Neural cell (in vitro differentiated cells): Measurements from ENCODE around the gene IL4I1. TPM values are rescaled to one million over a fixed set of nuclear protein-coding genes. Genes with fewer than 3 reads are reported as not detected.

Experiments used
- H2AFZ ChIP-seq: fragments of 200-600, 300-800 bp; sonication (generic), shearing (Covaris generic); 2 replicates; pipeline ENCODE4 v1.6.0; 2014; ENCODE audit warnings: low read depth, mild to moderate bottlenecking, antibody characterized with exemption, low read length, moderate library complexity
- H3F3A ChIP-seq: fragments of 200-600 bp; shearing (Covaris generic); 2 replicates; pipeline ENCODE4 v1.6.1; 2016; ENCODE audit warnings: mild to moderate bottlenecking, moderate library complexity, mixed read lengths, antibody characterized with exemption, low read length; ENCODE audit not compliant: insufficient read depth, poor library complexity, severe bottlenecking
- H3K27ac ChIP-seq: fragments of 200-600, 300-800 bp; sonication (generic), shearing (Covaris generic); 2 replicates; pipeline ENCODE4 v1.5.1; 2014; ENCODE audit warnings: mild to moderate bottlenecking, low read length, moderate library complexity
- H3K27me3 ChIP-seq: fragments of 300-800, 200-600 bp; sonication (generic), shearing (Covaris generic); 2 replicates; pipeline ENCODE4 v1.6.0; 2014; ENCODE audit warnings: mild to moderate bottlenecking, low read depth, low read length, moderate library complexity; ENCODE audit not compliant: insufficient read depth
- H3K36me3 ChIP-seq: fragments of 300-800, 200-600 bp; sonication (generic), shearing (Covaris generic); 2 replicates; pipeline ENCODE4 v1.5.1; 2014; ENCODE audit warnings: mild to moderate bottlenecking, antibody characterized with exemption, low read length, moderate library complexity; ENCODE audit not compliant: insufficient read depth
- H3K4me2 ChIP-seq: fragments of 300-800, 200-600 bp; sonication (generic), shearing (Covaris generic); 2 replicates; pipeline ENCODE4 v1.6.0; 2014; ENCODE audit warnings: mild to moderate bottlenecking, low read length
- H3K4me3 ChIP-seq: fragments of 300-800, 200-600 bp; sonication (generic), shearing (Covaris generic); 2 replicates; pipeline ENCODE4 v1.5.1; 2014; ENCODE audit warnings: mild to moderate bottlenecking, low read length, moderate library complexity
- H3K79me2 ChIP-seq: fragments of 200-600 bp; shearing (Covaris generic); replicated peaks from 2 replicates; pipeline ENCODE4 v1.6.0; 2014; ENCODE audit warnings: mild to moderate bottlenecking, low read length, moderate library complexity; ENCODE audit not compliant: insufficient read depth
- H3K9ac ChIP-seq: fragments of 300-800, 200-600 bp; sonication (generic), shearing (Covaris generic); 2 replicates; pipeline ENCODE4 v1.6.1; 2016; ENCODE audit warnings: mild to moderate bottlenecking, low read length, mixed read lengths
- H3K9me2 ChIP-seq: fragments of 200-600 bp; shearing (Covaris generic); 2 replicates; pipeline ENCODE4 v1.6.1; 2016; ENCODE audit warnings: mild to moderate bottlenecking, low read length, mixed read lengths; ENCODE audit not compliant: insufficient read depth
- H3K9me3 ChIP-seq: fragments of 200-600, 300-800 bp; sonication (generic), shearing (Covaris generic); 2 replicates; pipeline ENCODE4 v1.6.1; 2016; ENCODE audit warnings: mild to moderate bottlenecking, mixed run types, low read length, moderate library complexity, mixed read lengths
- H4K20me1 ChIP-seq: fragments of 200-600 bp; shearing (Covaris generic); 2 replicates; pipeline ENCODE4 v1.6.1; 2016; ENCODE audit warnings: mild to moderate bottlenecking, mixed run types; ENCODE audit not compliant: insufficient read depth
- CTCF ChIP-seq: fragments of 450-650 bp; IDR thresholded peaks from 2 replicates; pipeline ENCODE4 v1.5.1; 2014; ENCODE audit warnings: antibody characterized with exemption, mild to moderate bottlenecking, moderate library complexity; ENCODE audit not compliant: poor library complexity, severe bottlenecking
- EP300 ChIP-seq: fragments of 450-650 bp; conservative IDR thresholded peaks from 2 replicates; pipeline ENCODE4 v1.6.1; 2014; ENCODE audit warnings: antibody characterized with exemption, mild to moderate bottlenecking, moderate library complexity; ENCODE audit not compliant: poor library complexity, severe bottlenecking
- EZH2 ChIP-seq: fragments of 200-600, 300-800 bp; shearing (Covaris generic), sonication (generic); IDR thresholded peaks from 2 replicates; pipeline ENCODE4 v1.6.1; 2014; ENCODE audit warnings: antibody characterized with exemption, low read length, borderline replicate concordance, mild to moderate bottlenecking; ENCODE audit not compliant: insufficient read depth, poor library complexity, severe bottlenecking
- MXI1 ChIP-seq: fragments of 450-650 bp; conservative IDR thresholded peaks from 2 replicates; pipeline ENCODE4 v1.6.1; 2014; ENCODE audit warnings: antibody characterized with exemption, mild to moderate bottlenecking; ENCODE audit not compliant: poor library complexity, severe bottlenecking
- POLR2AphosphoS5 ChIP-seq: IDR thresholded peaks from 2 replicates; pipeline ENCODE4 v1.6.1; 2012
- RAD21 ChIP-seq: fragments of 450-650 bp; conservative IDR thresholded peaks from 2 replicates; pipeline ENCODE4 v1.6.1; 2014; ENCODE audit warnings: antibody characterized with exemption, mild to moderate bottlenecking, moderate library complexity
- SMC3 ChIP-seq: fragments of 450-650 bp; conservative IDR thresholded peaks from 2 replicates; pipeline ENCODE4 v1.6.1; 2014; ENCODE audit warnings: antibody characterized with exemption, mild to moderate bottlenecking, moderate library complexity; ENCODE audit not compliant: poor library complexity
- TAF1 ChIP-seq: IDR thresholded peaks from 2 replicates; pipeline ENCODE4 v1.6.1; 2012; ENCODE audit warnings: low read depth
- polyA plus RNA-seq: library from polyadenylated mRNA; depleted of rRNA; stranded (reverse); fragments of >200 nt; gene quantifications from 2 replicates; pipeline ENCODE4 v1.2.3, GENCODE V29; 2014
- TF ChIP-seq, protein P1 (sequence below): IDR thresholded peaks from 2 replicates; pipeline ENCODE4 v1.6.1; 2012; ENCODE audit warnings: borderline replicate concordance

Gene IL4I1
- polyA plus RNA-seq, 1 donor from 2014 or later = not detected

- TF ChIP-seq POLR2AphosphoS5 = no peak
- no peak for TF ChIP-seq SMC3
- no peak for TF ChIP-seq MXI1
Measured at GRCh38 chr19:49918089-49918488, 21.4 kb upstream of the IL4I1 start (continued).

DNA sequence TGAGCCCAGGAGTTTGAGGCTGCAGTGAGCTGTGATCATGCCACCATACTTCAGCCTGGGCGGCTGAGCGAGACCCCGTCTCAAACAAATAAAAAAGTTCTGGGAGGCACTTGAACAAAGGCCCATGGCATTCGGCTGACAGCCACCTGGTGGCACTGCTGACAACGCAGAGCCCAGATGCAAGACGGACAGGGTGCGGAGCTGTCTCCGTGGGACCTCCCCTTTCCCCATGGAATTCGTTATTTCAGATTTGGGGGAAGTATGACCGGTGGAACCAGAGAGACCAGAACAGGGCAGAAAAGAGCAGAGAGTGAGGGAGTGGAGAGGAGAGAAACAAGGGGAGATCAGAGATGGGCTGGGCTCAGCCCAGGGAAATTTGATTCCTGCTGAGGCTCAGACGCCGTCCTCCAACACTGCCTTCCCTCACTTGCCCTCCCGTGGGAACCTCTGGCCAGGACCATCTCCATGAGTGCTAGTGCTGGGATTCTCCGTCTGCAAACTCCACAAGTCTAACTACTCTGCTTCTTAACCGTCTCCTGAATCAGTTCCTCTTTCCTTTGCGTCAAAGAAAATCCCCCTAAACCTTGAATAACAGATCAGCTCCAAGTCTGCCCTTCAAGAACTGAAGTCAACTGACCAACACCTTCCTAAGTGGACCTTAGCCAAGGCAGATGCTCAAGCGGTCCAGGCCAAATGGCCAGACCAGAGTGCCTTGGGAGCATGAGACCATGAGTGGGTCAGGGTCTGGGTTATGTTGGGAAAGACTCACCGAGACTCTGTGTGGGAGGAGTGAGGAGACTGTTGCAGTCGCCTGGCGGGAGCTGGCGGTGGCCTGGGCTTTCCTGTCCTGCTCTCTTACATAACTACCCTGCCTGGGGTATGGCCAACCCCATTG, 20.4 kb upstream of the IL4I1 start:
- H4K20me1 ChIP-seq = no peaks in the 10 kb centered on the region
- no peaks in the 10 kb centered on the region for H3K27me3 ChIP-seq
- H2AFZ ChIP-seq = no peak overlapping the region
- H3K36me3 ChIP-seq = no peaks in the 10 kb centered on the region
- no peak overlapping the region for H3K4me2 ChIP-seq
- no peak overlapping the region for H3K27ac ChIP-seq
- H3K9me3 ChIP-seq = no peaks in the 10 kb centered on the region
- no peaks in the 10 kb centered on the region for H3K9me2 ChIP-seq
- no peak overlapping the region for H3K9ac ChIP-seq
- peaks cover 20% of the 10 kb centered on the region for H3K79me2 ChIP-seq
- no peak overlapping the region for H3K4me3 ChIP-seq
- no peak for TF ChIP-seq MXI1
- no peak for TF ChIP-seq EP300
- no peak for TF ChIP-seq EZH2
- no peak for TF ChIP-seq POLR2AphosphoS5
- TF ChIP-seq CTCF = no peak
- no peak for TF ChIP-seq SMC3
- no peak for TF ChIP-seq TAF1
- H3F3A ChIP-seq = no peaks in the 10 kb centered on the region

DNA sequence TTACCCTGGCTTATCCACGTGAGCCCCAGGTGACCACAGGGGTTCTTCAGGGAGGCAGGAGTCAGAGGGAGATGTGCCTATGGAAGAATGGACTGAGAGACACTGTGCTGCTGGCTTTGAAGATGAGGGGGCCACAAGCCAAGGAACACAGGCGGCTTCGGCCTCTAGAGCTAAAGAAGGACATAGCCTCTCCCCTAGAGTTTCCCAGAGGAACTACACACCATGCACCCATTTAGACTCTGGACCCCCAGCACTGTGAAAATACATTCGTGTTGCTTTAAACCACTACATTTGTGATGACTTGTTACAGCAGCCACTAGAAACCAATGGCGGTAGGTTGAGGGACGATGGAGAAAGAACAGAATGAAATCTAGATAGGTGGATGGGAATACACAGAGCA, 18.6 kb upstream of the IL4I1 start:
- Histone ChIP-seq H3K4me3 (no peak overlapping the region), H3K36me3 (no peaks in the 10 kb centered on the region), H3K27ac (no peak overlapping the region), H3K27me3 (no peaks in the 10 kb centered on the region), H3K79me2 (peaks cover 6% of the 10 kb centered on the region), H3K9me3 (no peaks in the 10 kb centered on the region), H3F3A (no peaks in the 10 kb centered on the region), H3K9me2 (no peaks in the 10 kb centered on the region), H2AFZ (no peak overlapping the region), H4K20me1 (no peaks in the 10 kb centered on the region), H3K9ac (no peak overlapping the region), H3K4me2 (no peak overlapping the region)
- TF ChIP-seq SMC3 (no peak), EZH2 (no peak), TAF1 (no peak), POLR2AphosphoS5 (no peak), EP300 (no peak), MXI1 (no peak), RAD21 (no peak), CTCF (no peak)
- TF ChIP-seq, protein P1, sequence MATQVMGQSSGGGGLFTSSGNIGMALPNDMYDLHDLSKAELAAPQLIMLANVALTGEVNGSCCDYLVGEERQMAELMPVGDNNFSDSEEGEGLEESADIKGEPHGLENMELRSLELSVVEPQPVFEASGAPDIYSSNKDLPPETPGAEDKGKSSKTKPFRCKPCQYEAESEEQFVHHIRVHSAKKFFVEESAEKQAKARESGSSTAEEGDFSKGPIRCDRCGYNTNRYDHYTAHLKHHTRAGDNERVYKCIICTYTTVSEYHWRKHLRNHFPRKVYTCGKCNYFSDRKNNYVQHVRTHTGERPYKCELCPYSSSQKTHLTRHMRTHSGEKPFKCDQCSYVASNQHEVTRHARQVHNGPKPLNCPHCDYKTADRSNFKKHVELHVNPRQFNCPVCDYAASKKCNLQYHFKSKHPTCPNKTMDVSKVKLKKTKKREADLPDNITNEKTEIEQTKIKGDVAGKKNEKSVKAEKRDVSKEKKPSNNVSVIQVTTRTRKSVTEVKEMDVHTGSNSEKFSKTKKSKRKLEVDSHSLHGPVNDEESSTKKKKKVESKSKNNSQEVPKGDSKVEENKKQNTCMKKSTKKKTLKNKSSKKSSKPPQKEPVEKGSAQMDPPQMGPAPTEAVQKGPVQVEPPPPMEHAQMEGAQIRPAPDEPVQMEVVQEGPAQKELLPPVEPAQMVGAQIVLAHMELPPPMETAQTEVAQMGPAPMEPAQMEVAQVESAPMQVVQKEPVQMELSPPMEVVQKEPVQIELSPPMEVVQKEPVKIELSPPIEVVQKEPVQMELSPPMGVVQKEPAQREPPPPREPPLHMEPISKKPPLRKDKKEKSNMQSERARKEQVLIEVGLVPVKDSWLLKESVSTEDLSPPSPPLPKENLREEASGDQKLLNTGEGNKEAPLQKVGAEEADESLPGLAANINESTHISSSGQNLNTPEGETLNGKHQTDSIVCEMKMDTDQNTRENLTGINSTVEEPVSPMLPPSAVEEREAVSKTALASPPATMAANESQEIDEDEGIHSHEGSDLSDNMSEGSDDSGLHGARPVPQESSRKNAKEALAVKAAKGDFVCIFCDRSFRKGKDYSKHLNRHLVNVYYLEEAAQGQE = no peak
